ENCODE data around the gene COMT.
A peak's percentile ranks its signal among the peaks of the same experiment; 100 is the strongest.

Gene COMT

GRCh38 chr22:19984201-19984753, 42.7 kb downstream of the COMT start:
- DNase-seq = no peak

- no peak for DNase-seq
Observed at GRCh38 chr22:19984851-19985811, 43.6 kb downstream of the COMT start.

GRCh38 chr22:19986011-19986409, 44.4 kb downstream of the COMT start:
- no peak for DNase-seq

DNA sequence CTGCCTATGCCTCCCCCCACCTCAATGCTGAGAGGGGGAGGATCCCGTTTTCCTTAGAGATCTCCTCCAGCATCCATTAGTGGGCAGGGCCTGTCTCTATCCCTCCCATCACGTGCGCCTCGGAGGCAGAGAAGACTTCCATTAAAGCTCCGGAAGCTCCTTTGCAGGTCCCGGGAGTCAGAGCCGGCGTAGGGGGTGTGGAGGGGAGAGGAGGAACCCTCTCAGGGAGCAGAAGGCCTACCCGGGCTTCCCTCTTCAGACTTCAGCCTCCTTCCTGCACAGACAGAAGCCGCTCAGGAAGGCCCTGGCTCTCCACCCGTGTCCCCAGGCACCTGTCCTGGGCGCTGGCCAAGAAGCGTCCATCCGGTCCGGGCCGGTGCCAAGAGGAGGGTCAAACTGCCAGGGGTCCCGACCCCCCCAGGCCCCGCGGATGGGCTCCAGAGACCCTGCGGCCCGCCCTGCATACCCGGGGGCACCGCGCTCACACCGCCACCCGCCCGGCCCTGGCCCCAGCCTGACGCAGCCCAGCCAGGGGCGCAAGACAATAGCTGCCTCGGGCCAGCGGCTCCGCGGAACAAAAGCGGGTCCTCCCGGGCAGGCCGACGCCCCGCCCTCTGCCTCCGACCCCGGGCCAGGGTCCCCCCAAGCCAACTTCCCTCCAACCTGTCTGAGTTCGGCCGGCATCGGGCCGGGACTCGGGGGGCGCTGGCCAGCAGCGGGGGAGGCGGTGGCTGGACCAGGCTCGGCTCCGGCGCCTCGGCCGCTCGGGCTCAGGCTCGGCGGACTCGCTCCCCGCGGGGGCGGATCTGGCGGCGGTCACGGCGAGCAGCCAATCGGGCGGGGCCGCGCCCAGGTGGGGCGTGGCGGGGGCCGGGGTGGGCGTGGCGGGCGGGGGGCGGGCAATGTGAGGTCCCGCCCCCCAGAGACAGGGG, 45.1 kb downstream of the COMT start:
- peak; percentile 50 for DNase-seq

DNA sequence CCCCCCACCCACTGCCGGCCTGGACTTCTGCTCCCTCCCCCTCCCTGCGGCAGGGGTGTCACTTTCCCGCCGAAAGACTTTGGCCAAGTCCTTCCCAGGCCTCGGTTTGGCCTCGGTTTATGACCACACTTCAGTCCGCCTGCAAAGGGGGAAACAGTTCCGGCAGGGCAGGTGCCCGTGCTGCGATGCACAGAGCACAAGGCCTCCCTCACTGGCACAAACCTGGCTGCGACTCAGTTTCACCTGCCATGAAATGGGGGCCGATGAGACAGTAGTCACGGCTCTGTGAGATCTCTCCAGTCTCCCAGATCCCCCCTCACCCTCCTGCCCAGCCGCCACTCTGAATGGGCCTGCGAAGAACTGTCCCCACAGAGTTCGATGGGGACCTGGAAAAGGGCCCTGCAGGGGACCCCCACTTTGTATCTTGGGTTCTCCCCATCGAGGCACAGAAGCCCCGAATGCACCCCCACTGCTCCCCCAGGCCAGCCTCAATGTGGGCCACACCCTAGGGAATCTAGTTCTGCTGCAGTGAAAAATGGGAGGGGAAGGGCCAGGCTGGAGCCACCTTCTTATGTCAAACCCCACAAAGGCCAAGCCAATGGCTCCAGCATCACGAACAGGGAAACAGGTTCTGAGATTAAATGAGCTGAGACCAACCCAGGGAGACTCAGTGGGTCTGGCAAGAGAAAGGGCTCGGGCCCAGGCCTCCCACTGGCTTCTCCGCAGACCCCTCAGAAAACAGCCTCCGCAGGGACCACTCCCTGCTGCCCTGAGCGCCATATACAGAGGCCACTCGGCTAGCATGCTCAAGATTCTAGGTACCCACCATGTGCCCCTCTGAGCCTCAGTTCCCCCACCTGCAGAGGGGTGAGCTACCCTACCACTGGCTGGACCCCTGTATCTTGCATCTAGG, 46.1 kb downstream of the COMT start:
- no peak for DNase-seq

GRCh38 chr22:19988331-19988808, 46.8 kb downstream of the COMT start:
- no peak for DNase-seq

DNA sequence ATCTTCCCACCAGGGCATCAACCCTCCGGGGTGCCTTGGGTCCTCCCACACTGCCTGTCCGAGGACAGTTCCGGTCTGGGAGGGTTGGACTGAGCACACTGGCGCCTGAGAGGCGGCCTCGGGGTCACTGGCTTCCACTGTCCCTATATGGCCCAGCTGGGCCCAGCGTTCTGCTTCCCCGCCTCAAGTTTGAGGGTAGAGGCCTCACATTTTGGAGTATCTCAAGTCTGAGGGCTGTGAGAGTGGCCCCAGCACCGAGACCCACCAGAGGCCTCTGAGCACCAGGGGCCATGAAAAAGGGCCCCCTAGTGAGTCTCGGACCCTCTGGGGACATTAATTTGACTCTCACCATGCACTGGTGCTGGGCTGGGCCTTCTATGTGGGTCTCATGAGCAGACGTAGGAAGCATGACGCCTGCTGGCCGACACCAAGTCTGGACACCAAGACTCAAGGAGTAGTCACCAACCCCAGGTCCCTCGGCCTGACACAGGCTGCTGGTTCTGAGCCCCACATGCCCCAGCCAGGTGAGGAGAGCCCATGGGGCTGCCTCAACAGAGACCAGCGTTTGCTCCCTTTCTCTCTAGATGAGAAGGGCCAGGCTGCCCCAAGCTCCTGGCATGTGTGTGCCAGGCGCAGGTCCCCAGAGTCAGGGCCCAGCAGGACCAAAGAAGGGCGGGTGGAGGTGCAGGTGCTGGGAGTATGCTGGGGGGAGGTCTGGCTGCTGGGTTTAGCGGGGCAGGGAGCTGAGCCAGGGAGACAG, 47.6 kb downstream of the COMT start:
- no peak for DNase-seq

GRCh38 chr22:19989725-19990067, 48.1 kb downstream of the COMT start:
- no peak for DNase-seq

DNA sequence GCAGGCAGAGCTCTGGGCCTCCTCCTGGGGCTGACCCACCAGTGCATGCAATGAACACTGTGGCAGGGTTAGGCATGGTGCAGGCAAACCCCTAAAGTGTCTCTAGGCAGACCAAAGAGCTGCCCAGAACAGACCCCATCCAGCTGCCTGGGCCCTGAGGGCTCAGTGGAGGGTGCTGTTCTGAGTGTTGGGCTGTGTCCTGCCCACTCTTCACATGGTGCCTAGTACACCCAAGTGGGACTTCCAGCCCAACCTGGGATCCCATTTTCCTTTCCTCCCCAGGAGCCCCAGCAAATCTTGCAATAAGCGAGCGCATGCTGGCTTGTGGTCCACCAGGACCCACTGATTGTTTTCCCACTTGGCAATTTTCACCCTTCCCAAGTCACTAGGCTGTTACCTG, 48.6 kb downstream of the COMT start:
- DNase-seq = no peak

DNA sequence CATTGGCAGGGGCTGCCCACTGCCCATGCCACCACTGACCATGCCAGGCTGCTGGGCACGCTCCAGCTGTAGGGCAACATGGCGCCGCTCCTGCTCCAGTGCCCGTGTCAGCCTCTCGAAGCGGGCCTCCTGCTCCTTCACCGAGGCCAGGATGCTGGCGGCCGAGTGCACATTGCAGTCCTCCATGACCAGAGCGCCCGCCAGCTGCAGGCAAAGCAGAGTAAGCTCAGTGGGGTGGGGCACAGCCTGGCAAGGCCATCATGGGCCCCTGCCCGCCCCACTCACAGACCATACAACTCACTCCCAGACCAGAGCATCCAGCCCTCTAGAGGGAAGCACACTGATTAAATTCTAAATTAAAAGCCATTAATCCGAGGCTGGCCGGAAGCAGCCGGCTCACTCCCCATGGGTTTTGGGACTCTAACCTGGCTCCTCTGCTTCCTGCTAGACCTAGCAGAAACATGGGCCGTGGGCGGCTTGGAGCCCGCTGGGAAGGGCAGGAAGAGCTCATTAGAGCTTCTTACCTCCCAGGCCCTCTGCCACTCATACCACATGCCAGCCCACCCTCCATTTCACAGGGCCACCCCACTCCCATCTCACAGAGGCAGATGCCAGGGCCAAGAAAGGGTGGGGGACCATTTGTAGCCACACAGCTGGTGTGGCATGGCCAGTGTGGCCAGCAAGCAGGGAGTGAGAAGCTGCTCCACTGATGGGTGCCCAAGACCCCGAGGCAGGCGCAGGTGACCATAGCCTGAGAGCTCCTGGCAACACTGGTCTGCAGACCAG, 49.2 kb downstream of the COMT start:
- DNase-seq = no peak

- no peak for DNase-seq
Observed at GRCh38 chr22:19991395-19991644, 49.7 kb downstream of the COMT start.

DNA sequence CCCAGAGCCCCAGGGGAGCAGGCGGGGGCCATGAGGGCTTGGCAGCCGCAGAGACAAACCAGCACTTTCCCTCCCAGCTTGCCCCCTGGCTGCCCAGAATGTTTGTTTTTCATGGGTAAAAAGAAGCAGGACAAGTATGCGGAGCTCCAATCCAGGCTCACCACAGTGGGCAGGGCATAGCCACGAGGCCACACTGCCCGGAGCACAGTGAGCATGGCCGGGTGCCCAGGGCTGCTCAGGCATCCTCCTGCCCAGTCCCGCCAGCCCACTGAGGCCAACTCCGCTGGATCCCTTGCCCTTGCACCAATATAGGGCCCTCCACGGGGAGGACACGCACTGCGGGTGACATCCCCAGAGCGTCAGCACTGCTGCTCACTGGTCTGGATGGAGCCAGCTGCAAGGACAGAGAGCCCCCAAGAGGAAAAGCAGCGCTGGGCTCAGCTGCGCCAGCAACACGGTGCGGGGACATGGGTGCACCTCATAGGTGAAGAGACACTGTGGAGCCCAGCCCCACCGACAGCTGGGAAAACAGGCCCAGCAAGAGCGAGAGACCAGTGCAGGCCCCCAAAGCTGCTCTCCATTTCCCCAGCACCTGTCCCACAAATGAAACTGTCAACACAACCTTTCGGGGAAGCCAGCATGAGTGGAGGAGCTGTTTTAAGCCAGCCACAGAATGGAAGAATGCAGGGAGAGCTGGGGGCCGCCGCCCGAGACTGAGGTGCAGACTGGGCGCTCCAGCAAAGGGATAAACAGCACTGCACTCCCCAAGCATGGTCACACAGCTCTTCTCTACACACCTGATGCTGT, 50.3 kb downstream of the COMT start:
- DNase-seq = no peak

DNA sequence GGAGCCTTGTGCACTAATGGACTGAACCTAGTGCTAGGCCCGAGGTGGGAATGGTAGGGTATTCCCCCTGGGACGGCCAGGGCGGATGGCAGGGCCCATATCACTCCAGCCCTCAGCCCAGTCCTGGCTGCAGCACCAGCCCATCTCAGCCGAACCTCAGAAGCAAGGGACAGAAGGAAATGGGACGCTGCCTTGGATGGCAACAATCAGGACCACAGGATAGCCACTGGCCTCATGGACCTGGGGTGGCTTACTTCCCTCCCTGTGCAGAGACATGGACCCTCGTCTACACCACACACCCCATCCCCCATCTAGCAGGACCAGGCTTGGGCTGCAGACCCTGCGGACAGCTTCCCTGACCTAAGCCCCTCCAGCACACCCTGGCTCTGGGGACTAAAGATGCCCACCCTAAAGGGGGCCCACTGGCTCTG, 50.9 kb downstream of the COMT start:
- DNase-seq = no peak

GRCh38 chr22:19992921-19993355, 51.4 kb downstream of the COMT start:
- DNase-seq = no peak

GRCh38 chr22:19993926-19994325, 52.4 kb downstream of the COMT start:
- DNase-seq = no peak

GRCh38 chr22:19994851-19995610, 53.5 kb downstream of the COMT start:
- DNase-seq = no peak

GRCh38 chr22:19995611-19996339, 54.2 kb downstream of the COMT start:
- DNase-seq = no peak

GRCh38 chr22:19996694-19997384, 55.3 kb downstream of the COMT start:
- no peak for DNase-seq
